OCI-LY7 (cell line): Measurements from ENCODE around the gene THAP2.

Experiments used
- CTCF ChIP-seq: fragments of 200-600 bp; sonication (generic); conservative IDR thresholded peaks from 2 replicates; pipeline ENCODE4 v1.5.1; 2014; ENCODE audit warnings: mild to moderate bottlenecking, antibody characterized with exemption, low read length, moderate library complexity, mixed read lengths
- EZH2phosphoT487 ChIP-seq: fragments of 200-600 bp; sonication (generic); IDR thresholded peaks from 2 replicates; pipeline ENCODE4 v1.6.1; 2018; ENCODE audit warnings: low read depth, borderline replicate concordance, mild to moderate bottlenecking, mixed run types, antibody characterized with exemption, low read length, moderate library complexity, mixed read lengths

GRCh38 chr12:71626098-71626497 is 38.0 kb upstream of the THAP2 start:
- TF ChIP-seq CTCF (no peak), EZH2phosphoT487 (no peak)
